NCI-H1048 (cell line): ENCODE measurements around the gene PKLR.
"Not testable (repeated sequence)": the region's sequence is repeated elsewhere in the genome, so short reads cannot be mapped to it uniquely, and the experiment has no call there.

ENCODE experiments used
- DNase-seq: peaks from one replicate; lab custom pipeline; 2025; lab: John Stamatoyannopoulos, UW

The PKLR gene

GRCh38 chr1:155301342-155301841, at the start of gene PKLR:
Gene PKLR (minus strand): TSS chr1:155301438. CDS start chr1:155301395, 43 bp downstream.
- DNase-seq = no peak

- no peak for DNase-seq
Observed at GRCh38 chr1:155342842-155343241, 41.6 kb upstream of the PKLR start.

- no peak for DNase-seq
Observed at GRCh38 chr1:155339515-155340097, 38.4 kb upstream of the PKLR start.

GRCh38 chr1:155334962-155335361, 33.7 kb upstream of the PKLR start:
- no peak for DNase-seq

GRCh38 chr1:155329980-155330598, 28.9 kb upstream of the PKLR start:
- no peak for DNase-seq

- DNase-seq = not testable (repeated sequence)
Observed at GRCh38 chr1:155328856-155329255, 27.6 kb upstream of the PKLR start.

GRCh38 chr1:155327981-155328380, 26.7 kb upstream of the PKLR start:
- no peak for DNase-seq

GRCh38 chr1:155326631-155327037, 25.4 kb upstream of the PKLR start:
- no peak for DNase-seq

GRCh38 chr1:155326020-155326526, 24.8 kb upstream of the PKLR start:
- DNase-seq = no peak

GRCh38 chr1:155325603-155325893, 24.3 kb upstream of the PKLR start:
- DNase-seq = no peak

- no peak for DNase-seq
Observed at GRCh38 chr1:155324717-155325602, 23.7 kb upstream of the PKLR start.

- peak; percentile 95 for DNase-seq
Observed at GRCh38 chr1:155324037-155324716, 22.9 kb upstream of the PKLR start.

- peak; percentile 78 for DNase-seq
Observed at GRCh38 chr1:155323729-155324036, 22.4 kb upstream of the PKLR start.

- peak; percentile 81 for DNase-seq
Observed at GRCh38 chr1:155322953-155323728, 21.9 kb upstream of the PKLR start.

GRCh38 chr1:155322571-155322952, 21.3 kb upstream of the PKLR start:
- no peak for DNase-seq

- DNase-seq = no peak
Observed at GRCh38 chr1:155321639-155322503, 20.6 kb upstream of the PKLR start.

GRCh38 chr1:155320661-155321617, 19.7 kb upstream of the PKLR start, which contains the start of gene RUSC1:
Gene RUSC1 (plus strand): TSS chr1:155320894. CDS start chr1:155321774, 880 bp downstream.
- no peak for DNase-seq

- DNase-seq = no peak
Observed at GRCh38 chr1:155320252-155320651, 19.0 kb upstream of the PKLR start.

GRCh38 chr1:155319536-155319935, 18.3 kb upstream of the PKLR start:
- DNase-seq = no peak
